H1 (cell line): ENCODE data around the gene LYRM4. TPM values are rescaled to one million over a fixed set of nuclear protein-coding genes. Genes with fewer than 3 reads are reported as not detected.

ENCODE experiments used
- CTCF ChIA-PET: fragments of 300-600 bp; sonication (Branson Sonifier 250); formaldehyde crosslinking; loops from one replicate; lab custom pipeline; 2021; ENCODE audit not compliant: partially characterized antibody; lab: Charles Lee
- POLR2A ChIA-PET: fragments of 300-600 bp; sonication (Branson Sonifier 250); formaldehyde crosslinking; loops from one replicate; lab custom pipeline; 2021; ENCODE audit warnings: inconsistent platforms; ENCODE audit not compliant: partially characterized antibody; lab: Charles Lee
- DNase-seq, 2 experiments: peaks; one replicate each; pipeline versions ENCODE4 v3.0.0 to v3.0.0-alpha.2; 2010 to 2022; ENCODE audit warnings: low spot score in 2 of 2, low read depth in 1 of 2, mixed read lengths in 1 of 2
- FAIRE-seq: peaks from 2 replicates; lab custom pipeline; 2011; peaks lifted over from hg19 to GRCh38; lab: Jason Lieb, UNC
- H2AFZ ChIP-seq: 2 replicates; pipeline ENCODE4 v1.8.1; 2012; ENCODE audit warnings: low read length, inconsistent platforms
- H2AK5ac ChIP-seq: 2 replicates; pipeline ENCODE4 v1.6.1; 2013; ENCODE audit warnings: low read depth, low read length
- H2BK120ac ChIP-seq: replicated peaks from 2 replicates; pipeline ENCODE3; 2013; ENCODE audit warnings: low read depth, low read length, inconsistent platforms
- H2BK12ac ChIP-seq: 2 replicates; pipeline ENCODE4 v1.6.1; 2013; ENCODE audit warnings: low read depth, low read length
- H2BK15ac ChIP-seq: 2 replicates; pipeline ENCODE4 v1.6.1; 2013; ENCODE audit warnings: low read length
- H2BK20ac ChIP-seq: 2 replicates; pipeline ENCODE4 v1.6.1; 2013; ENCODE audit warnings: low read length
- H2BK5ac ChIP-seq: 2 replicates; pipeline ENCODE4 v1.6.1; 2013; ENCODE audit warnings: low read depth, low read length
- H3K14ac ChIP-seq: 2 replicates; pipeline ENCODE4 v1.6.1; 2013; ENCODE audit warnings: inconsistent platforms; ENCODE audit not compliant: insufficient read length
- H3K18ac ChIP-seq: 2 replicates; pipeline ENCODE4 v1.6.1; 2013; ENCODE audit warnings: low read length; ENCODE audit errors: extremely low read depth
- H3K23ac ChIP-seq: 2 replicates; pipeline ENCODE4 v1.6.1; 2013; ENCODE audit warnings: inconsistent platforms; ENCODE audit not compliant: insufficient read length
- H3K23me2 ChIP-seq: 2 replicates; pipeline ENCODE4 v1.6.1; 2013; ENCODE audit warnings: low read depth, low read length
- H3K27ac ChIP-seq: 2 replicates; pipeline ENCODE4 v1.6.1; 2011; ENCODE audit warnings: low read depth, low read length, inconsistent platforms
- H3K27me3 ChIP-seq, 4 experiments: replicated peaks in 1 of 4; 1 replicate in 1 of 4; 2 replicates in 3 of 4; pipeline versions ENCODE4 v1.6.1 to v1.8.1; 2011 to 2013; ENCODE audit warnings: low read length in 3 of 4, mild to moderate bottlenecking in 3 of 4, inconsistent platforms in 2 of 4, mixed read lengths in 2 of 4, moderate library complexity in 1 of 4; ENCODE audit not compliant: control insufficient read depth in 3 of 4, insufficient read depth in 3 of 4; ENCODE audit errors: extremely low read depth in 1 of 4
- H3K36me3 ChIP-seq, 4 experiments: 2 replicates each; pipeline versions ENCODE4 v1.6.1 to v1.8.1; 2011 to 2013; ENCODE audit warnings: mild to moderate bottlenecking in 4 of 4, low read length in 3 of 4, moderate library complexity in 2 of 4, control low read depth in 1 of 4, inconsistent platforms in 1 of 4; ENCODE audit not compliant: insufficient read depth in 4 of 4, control insufficient read depth in 2 of 4
- H3K4ac ChIP-seq: replicated peaks from 2 replicates; pipeline ENCODE3; 2013; ENCODE audit warnings: low read length, low read depth, mixed read lengths, inconsistent platforms; ENCODE audit not compliant: insufficient read length
- H3K4me1 ChIP-seq, 4 experiments: replicated peaks in 1 of 4; 1 replicate in 1 of 4; 2 replicates in 3 of 4; pipeline versions ENCODE4 v1.6.1 to v1.8.1; 2011 to 2013; ENCODE audit warnings: low read length in 3 of 4, inconsistent platforms in 2 of 4, mixed read lengths in 1 of 4; ENCODE audit not compliant: insufficient read depth in 4 of 4, control insufficient read depth in 3 of 4
- H3K4me2 ChIP-seq, 2 experiments: 2 replicates each; pipeline versions ENCODE4 v1.6.1 to v1.8.1; 2011 to 2013; ENCODE audit warnings: low read depth in 2 of 2, low read length in 2 of 2, control low read depth in 1 of 2, inconsistent platforms in 1 of 2, mild to moderate bottlenecking in 1 of 2; ENCODE audit not compliant: insufficient read depth in 1 of 2
- H3K4me3 ChIP-seq, 4 experiments: fragments of 200-600, 300-600 bp in 1 of 4; sonication (generic), shearing (Covaris generic), sonication (Bioruptor Twin) in 1 of 4; 2 replicates each; pipeline versions ENCODE4 v1.5.1 to v1.8.1; 2011 to 2016; ENCODE audit warnings: low read length in 4 of 4, low read depth in 3 of 4, control low read depth in 2 of 4, inconsistent platforms in 2 of 4, mild to moderate bottlenecking in 2 of 4, mixed read lengths in 1 of 4, moderate library complexity in 1 of 4; ENCODE audit not compliant: insufficient read depth in 2 of 4; ENCODE audit errors: extremely low read depth in 1 of 4
- H3K56ac ChIP-seq: replicated peaks from 2 replicates; pipeline ENCODE3; 2013; ENCODE audit warnings: low read depth, mild to moderate bottlenecking, mixed read lengths, low read length, inconsistent platforms; ENCODE audit not compliant: insufficient read length
- H3K79me1 ChIP-seq: 2 replicates; pipeline ENCODE4 v1.6.1; 2013; ENCODE audit warnings: low read depth, low read length, control low read depth
- H3K79me2 ChIP-seq, 2 experiments: 2 replicates each; pipeline versions ENCODE4 v1.6.1 to v1.8.1; 2012 to 2013; ENCODE audit warnings: low read length in 2 of 2, mild to moderate bottlenecking in 2 of 2, inconsistent platforms in 1 of 2; ENCODE audit not compliant: insufficient read depth in 2 of 2, control insufficient read depth in 1 of 2
- H3K9ac ChIP-seq, 4 experiments: replicated peaks in 1 of 4; 1 replicate in 1 of 4; 2 replicates in 3 of 4; pipeline versions ENCODE4 v1.6.1 to v1.8.1; 2011 to 2013; ENCODE audit warnings: low read depth in 3 of 4, low read length in 3 of 4, control low read depth in 2 of 4, mild to moderate bottlenecking in 2 of 4, moderate library complexity in 2 of 4, inconsistent platforms in 1 of 4; ENCODE audit errors: extremely low read depth in 1 of 4
- H3K9me3 ChIP-seq, 2 experiments: 2 replicates each; pipeline versions ENCODE4 v1.6.1 to v1.8.1; 2012 to 2013; ENCODE audit warnings: mild to moderate bottlenecking in 2 of 2, moderate library complexity in 2 of 2, control low read depth in 1 of 2, inconsistent platforms in 1 of 2, low read depth in 1 of 2, low read length in 1 of 2, mixed read lengths in 1 of 2; ENCODE audit not compliant: insufficient read depth in 2 of 2
- H4K20me1 ChIP-seq, 2 experiments: replicated peaks in 1 of 2; 2 replicates each; pipeline versions ENCODE3 to v1.8.1; 2011 to 2013; ENCODE audit warnings: inconsistent platforms in 2 of 2, low read length in 2 of 2, mild to moderate bottlenecking in 1 of 2; ENCODE audit not compliant: insufficient read depth in 2 of 2, control insufficient read depth in 1 of 2
- H4K5ac ChIP-seq: 2 replicates; pipeline ENCODE4 v1.6.1; 2013; ENCODE audit warnings: low read length, low read depth, mixed read lengths, inconsistent platforms; ENCODE audit not compliant: insufficient read length
- H4K8ac ChIP-seq: 2 replicates; pipeline ENCODE4 v1.8.0; 2013; ENCODE audit warnings: mild to moderate bottlenecking, moderate library complexity, low read length, inconsistent platforms; ENCODE audit not compliant: insufficient read depth; ENCODE audit errors: extremely low read depth
- H4K91ac ChIP-seq: replicated peaks from 2 replicates; pipeline ENCODE3; 2013; ENCODE audit warnings: low read length, mixed read lengths, inconsistent platforms; ENCODE audit not compliant: insufficient read length
- ATF3 ChIP-seq: IDR thresholded peaks from 2 replicates; pipeline ENCODE4 v1.6.1; 2011; ENCODE audit warnings: low read depth, mild to moderate bottlenecking, low read length; ENCODE audit not compliant: insufficient read depth
- CHD2 ChIP-seq: IDR thresholded peaks from 2 replicates; pipeline ENCODE4 v1.6.1; 2012; ENCODE audit warnings: low read length, improper control_type of control experiment
- EZH2 ChIP-seq: fragments of 200-600 bp; sonication (generic); IDR thresholded peaks from 2 replicates; pipeline ENCODE4 v1.7.1; 2012; ENCODE audit warnings: low read depth, mild to moderate bottlenecking, moderate library complexity, low read length, inconsistent platforms; ENCODE audit not compliant: severe bottlenecking
- KDM5A ChIP-seq: fragments of 200-600 bp; IDR thresholded peaks from 2 replicates; pipeline ENCODE4 v1.7.1; 2012; ENCODE audit warnings: mild to moderate bottlenecking, low read length, inconsistent platforms, mixed read lengths
- POU5F1 ChIP-seq: IDR thresholded peaks from 2 replicates; pipeline ENCODE4 v1.6.1; 2011; ENCODE audit warnings: low read depth, mild to moderate bottlenecking, low read length, moderate library complexity
- SP2 ChIP-seq: IDR thresholded peaks from 2 replicates; pipeline ENCODE4 v1.6.1; 2012; ENCODE audit warnings: mild to moderate bottlenecking, low read length, inconsistent platforms
- SP4 ChIP-seq: IDR thresholded peaks from 2 replicates; pipeline ENCODE4 v1.6.1; 2012; ENCODE audit warnings: low read length, inconsistent platforms
- TBP ChIP-seq: IDR thresholded peaks from 2 replicates; pipeline ENCODE4 v1.6.1; 2011; ENCODE audit warnings: low read depth, low read length, improper control_type of control experiment
- ZNF274 ChIP-seq: IDR thresholded peaks from 2 replicates; pipeline ENCODE4 v1.7.0; 2012; ENCODE audit warnings: low read length, borderline replicate concordance; ENCODE audit errors: extremely low read depth
- WGBS, 2 experiments: shearing (Covaris generic) in 1 of 2; methylation state at CpG; one replicate each; pipeline versions ENCODE4 v1.1.6 to v1.1.7; 2013 to 2015; ENCODE audit warnings: low lambda C conversion rate in 2 of 2, mixed read lengths in 2 of 2, inconsistent platforms in 1 of 2, low coverage in 1 of 2, missing lambda C conversion rate in 1 of 2; ENCODE audit not compliant: insufficient replicate concordance in 2 of 2, insufficient coverage in 1 of 2, insufficient read length in 1 of 2; ENCODE audit errors: extremely low coverage in 1 of 2, missing lambda C conversion rate in 1 of 2; 5-methylcytosine and 5-hydroxymethylcytosine counted together
- polyA plus RNA-seq, 7 experiments: library from polyadenylated mRNA; depleted of rRNA in 3 of 7; stranded (reverse) in 5 of 7; unstranded in 2 of 7; fragments of >200 nt in 5 of 7; fragments of 200-250 nt in 2 of 7; gene quantifications; 1 replicate in 5 of 7; 2 replicates in 1 of 7; 4 replicates in 1 of 7; pipeline versions ENCODE4 v1.2.1 to v1.2.3, GENCODE V29; 2011 to 2013; ENCODE audit warnings: missing spikeins in 2 of 7, mixed read lengths in 2 of 7
- total RNA-seq: library from RNA; stranded (reverse); fragmentation: NEBNext Ultra II Directional; extraction: Animal tissue kit (Norgen Biotek cat#: 25700); gene quantifications from 2 replicates; pipeline ENCODE4 v1.2.1, GENCODE V29; 2021
- TF ChIP-seq, protein P1 (sequence below): IDR thresholded peaks from 2 replicates; pipeline ENCODE4 v1.6.1; 2012; ENCODE audit warnings: low read length, inconsistent platforms

The LYRM4 gene
- total and polyA plus RNA-seq, 2 of the 8 experiments (the other 6 are each of a cell fraction or from before 2014, with no cell fraction given), result 56.6 to 62.8 TPM

DNA sequence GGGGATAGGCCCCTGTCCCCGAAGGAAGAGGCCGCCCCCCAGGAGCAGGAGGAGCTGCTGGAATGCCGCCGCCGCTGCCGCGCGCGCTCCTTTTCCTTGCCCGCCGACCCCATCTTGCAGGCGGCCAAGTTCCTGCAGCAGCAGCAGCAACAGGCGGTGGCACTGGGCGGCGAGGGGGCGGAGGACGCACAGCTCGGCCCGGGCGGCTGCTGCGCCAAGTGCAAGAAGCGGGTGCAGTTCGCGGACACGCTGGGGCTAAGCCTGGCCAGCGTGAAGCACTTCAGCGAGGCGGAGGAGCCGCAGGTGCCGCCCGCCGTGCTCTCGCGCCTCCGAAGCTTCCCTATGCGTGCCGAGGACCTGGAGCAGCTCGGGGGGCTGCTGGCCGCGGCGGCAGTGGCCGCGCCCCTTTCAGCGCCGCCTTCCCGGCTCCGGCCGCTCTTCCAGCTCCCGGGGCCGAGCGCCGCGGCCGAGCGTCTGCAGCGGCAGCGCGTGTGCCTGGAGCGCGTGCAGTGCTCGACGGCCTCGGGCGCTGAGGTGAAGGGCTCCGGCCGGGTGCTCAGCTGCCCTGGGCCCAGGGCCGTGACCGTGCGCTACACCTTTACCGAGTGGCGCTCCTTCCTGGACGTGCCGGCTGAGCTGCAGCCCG is 175.0 kb downstream of the LYRM4 start:
- Histone ChIP-seq H3K14ac (no peak overlapping the region), H3K4me1 (peaks cover 0 to 19% (median 8%) of the 10 kb centered on the region in 4 experiments; a peak in 4 of 7 replicates), H3K4ac (no peak overlapping the region), H3K27me3 (peaks cover 35 to 60% (median 57%) of the 10 kb centered on the region in 4 experiments), H3K79me2 (no peaks in the 10 kb centered on the region), H3K23ac (no peak overlapping the region), H3K23me2 (peaks cover 17% of the 10 kb centered on the region; the same call in 1 of the 2 replicates), H4K5ac (no peak overlapping the region), H3K18ac (peak overlapping the region; percentile 78), H3K79me1 (no peaks in the 10 kb centered on the region; the same call in 1 of the 2 replicates), H3K56ac (peak overlapping the region; percentile 16), H2AK5ac (no peak overlapping the region), H2BK15ac (no peak overlapping the region), H3K9me3 (no peaks in the 10 kb centered on the region; a peak in 1 of 4 replicates), H2BK5ac (no peak overlapping the region; the same call in 1 of the 2 replicates), H2BK12ac (peak overlapping the region; percentile 60; the same call in 1 of the 2 replicates), H2BK20ac (no peak overlapping the region), H4K20me1 (peaks cover 3 to 5% of the 10 kb centered on the region in 2 experiments), H4K8ac (peak overlapping the region; percentile 77; the same call in 1 of the 2 replicates), H3K36me3 (no peaks in the 10 kb centered on the region), H3K27ac (no peak overlapping the region), H3K9ac (no peak overlapping the region), H2BK120ac (no peak overlapping the region), H4K91ac (no peak overlapping the region), H2AFZ (peak overlapping the region; percentile 35; the same call in 1 of the 2 replicates), H3K4me2 (peak overlapping the region; percentile 71 to 96), H3K4me3 (peak overlapping the region; percentile 25 to 61 (median 50))
- POLR2A ChIA-PET, result interaction anchor here (0.8 to 1.5 kb wide), 3 partner anchors 21 to 82 kb away, joined by 3 to 4 read pairs (median 3); partner anchors contain the start of gene RPP40
- WGBS, 2 experiments, result 3% methylated on average over 64 of the region's 74 CpGs; no CpG with 5 or more reads in 1 of the 2 experiments
- CTCF ChIA-PET, result interaction anchor here (0.6 to 1.8 kb wide), 7 partner anchors 19 to 875 kb away, joined by 3 to 5 read pairs (median 3); no protein-coding TSS in a partner anchor
- DNase-seq (peak in 1 of 2 experiments; percentile 74), FAIRE-seq (no peak)
- TF ChIP-seq TBP, result no peak
- no peak for TF ChIP-seq POU5F1
- no peak for TF ChIP-seq ATF3
- no peak for TF ChIP-seq KDM5A
- peak; percentile 69 for TF ChIP-seq EZH2
- no peak for TF ChIP-seq ZNF274
- TF ChIP-seq SP2, result no peak
- no peak for TF ChIP-seq SP4
- TF ChIP-seq, protein P1, sequence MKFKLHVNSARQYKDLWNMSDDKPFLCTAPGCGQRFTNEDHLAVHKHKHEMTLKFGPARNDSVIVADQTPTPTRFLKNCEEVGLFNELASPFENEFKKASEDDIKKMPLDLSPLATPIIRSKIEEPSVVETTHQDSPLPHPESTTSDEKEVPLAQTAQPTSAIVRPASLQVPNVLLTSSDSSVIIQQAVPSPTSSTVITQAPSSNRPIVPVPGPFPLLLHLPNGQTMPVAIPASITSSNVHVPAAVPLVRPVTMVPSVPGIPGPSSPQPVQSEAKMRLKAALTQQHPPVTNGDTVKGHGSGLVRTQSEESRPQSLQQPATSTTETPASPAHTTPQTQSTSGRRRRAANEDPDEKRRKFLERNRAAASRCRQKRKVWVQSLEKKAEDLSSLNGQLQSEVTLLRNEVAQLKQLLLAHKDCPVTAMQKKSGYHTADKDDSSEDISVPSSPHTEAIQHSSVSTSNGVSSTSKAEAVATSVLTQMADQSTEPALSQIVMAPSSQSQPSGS, result no peak
- no peak for TF ChIP-seq CHD2
